Fibroblast of villous mesenchyme (primary cell): ENCODE results near the gene FSTL5. TPM values are rescaled to one million over a fixed set of nuclear protein-coding genes. Genes with fewer than 3 reads are reported as not detected.

Experiments
- DNase-seq: peaks from one replicate; pipeline ENCODE4 v3.0.0-alpha.2; 2010; ENCODE audit warnings: low read depth
- H3K4me3 ChIP-seq: 2 replicates; pipeline ENCODE4 v1.5.1; 2011; ENCODE audit warnings: low read depth, mild to moderate bottlenecking, low read length
- total RNA-seq: library from RNA; depleted of rRNA; stranded (reverse); fragments of >200 nt; gene quantifications from 2 replicates; pipeline ENCODE4 v1.2.3, GENCODE V29; 2012
- TF ChIP-seq, protein P1 (sequence below): IDR thresholded peaks from 2 replicates; pipeline ENCODE4 v1.5.1; 2012; ENCODE audit warnings: low read depth, mild to moderate bottlenecking, low read length; ENCODE audit not compliant: insufficient read depth

Gene FSTL5
- total RNA-seq, 1 donor, result not detected

DNA sequence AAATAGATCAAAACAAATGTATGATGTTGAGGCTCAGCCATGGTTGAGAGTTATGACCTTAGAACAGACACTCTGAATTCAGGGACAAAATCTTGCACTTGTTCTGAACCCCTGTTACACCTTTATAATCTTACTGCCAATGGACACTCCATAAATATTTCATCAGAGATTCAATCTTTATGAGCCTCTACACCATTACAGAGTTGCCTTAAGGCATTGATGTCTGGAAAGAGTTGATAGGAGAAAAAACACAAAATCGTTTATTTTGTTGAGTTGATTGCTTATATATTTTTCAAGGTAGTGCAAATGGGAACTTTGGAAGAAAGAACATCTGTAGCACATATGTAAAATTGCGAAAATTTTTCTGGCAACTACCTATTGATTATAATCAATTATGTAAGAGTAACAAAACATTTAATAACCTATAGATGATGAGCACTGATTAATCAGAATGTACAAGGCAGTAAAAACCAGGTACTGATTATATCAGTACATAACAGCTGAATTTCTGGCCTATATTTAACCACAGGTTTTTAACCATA, 568.5 kb downstream of the FSTL5 start:
- no peak for DNase-seq
- TF ChIP-seq, protein P1, sequence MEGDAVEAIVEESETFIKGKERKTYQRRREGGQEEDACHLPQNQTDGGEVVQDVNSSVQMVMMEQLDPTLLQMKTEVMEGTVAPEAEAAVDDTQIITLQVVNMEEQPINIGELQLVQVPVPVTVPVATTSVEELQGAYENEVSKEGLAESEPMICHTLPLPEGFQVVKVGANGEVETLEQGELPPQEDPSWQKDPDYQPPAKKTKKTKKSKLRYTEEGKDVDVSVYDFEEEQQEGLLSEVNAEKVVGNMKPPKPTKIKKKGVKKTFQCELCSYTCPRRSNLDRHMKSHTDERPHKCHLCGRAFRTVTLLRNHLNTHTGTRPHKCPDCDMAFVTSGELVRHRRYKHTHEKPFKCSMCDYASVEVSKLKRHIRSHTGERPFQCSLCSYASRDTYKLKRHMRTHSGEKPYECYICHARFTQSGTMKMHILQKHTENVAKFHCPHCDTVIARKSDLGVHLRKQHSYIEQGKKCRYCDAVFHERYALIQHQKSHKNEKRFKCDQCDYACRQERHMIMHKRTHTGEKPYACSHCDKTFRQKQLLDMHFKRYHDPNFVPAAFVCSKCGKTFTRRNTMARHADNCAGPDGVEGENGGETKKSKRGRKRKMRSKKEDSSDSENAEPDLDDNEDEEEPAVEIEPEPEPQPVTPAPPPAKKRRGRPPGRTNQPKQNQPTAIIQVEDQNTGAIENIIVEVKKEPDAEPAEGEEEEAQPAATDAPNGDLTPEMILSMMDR, result no peak

DNA sequence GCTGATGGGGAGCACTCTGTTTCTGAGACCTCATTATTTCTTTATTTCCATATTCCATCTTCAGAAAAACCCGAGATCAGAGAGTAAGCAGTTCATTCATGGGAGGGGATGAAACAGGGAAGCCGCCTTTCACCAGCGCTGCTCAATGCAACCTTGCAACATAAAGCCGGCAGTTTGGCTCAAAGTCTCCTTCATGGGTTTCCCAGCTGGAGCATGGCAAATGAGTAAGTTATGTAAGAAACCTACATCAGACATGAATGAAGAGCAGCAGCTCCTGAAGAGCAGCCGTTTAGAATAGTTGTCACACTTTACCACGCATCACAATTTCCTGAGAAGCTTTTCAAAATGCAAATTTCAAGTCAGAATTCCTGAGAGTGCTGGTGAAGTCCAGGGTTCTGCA, 578.8 kb downstream of the FSTL5 start:
- TF ChIP-seq, protein P1, result no peak
- no peak for DNase-seq
- no peak overlapping the region for H3K4me3 ChIP-seq

More for the DNA sequence above, 568.5 kb downstream of the FSTL5 start:
- H3K4me3 ChIP-seq, result no peak overlapping the region

- H3K4me3 ChIP-seq, result no peak overlapping the region
- TF ChIP-seq, protein P1, result no peak
- DNase-seq, result no peak
Observed at GRCh38 chr4:161583549-161583948, 580.3 kb downstream of the FSTL5 start.

- TF ChIP-seq, protein P1, result no peak
- H3K4me3 ChIP-seq, result no peak overlapping the region
- DNase-seq, result peak; percentile 62
Observed at GRCh38 chr4:161581262-161582230, 582.3 kb downstream of the FSTL5 start.

DNA sequence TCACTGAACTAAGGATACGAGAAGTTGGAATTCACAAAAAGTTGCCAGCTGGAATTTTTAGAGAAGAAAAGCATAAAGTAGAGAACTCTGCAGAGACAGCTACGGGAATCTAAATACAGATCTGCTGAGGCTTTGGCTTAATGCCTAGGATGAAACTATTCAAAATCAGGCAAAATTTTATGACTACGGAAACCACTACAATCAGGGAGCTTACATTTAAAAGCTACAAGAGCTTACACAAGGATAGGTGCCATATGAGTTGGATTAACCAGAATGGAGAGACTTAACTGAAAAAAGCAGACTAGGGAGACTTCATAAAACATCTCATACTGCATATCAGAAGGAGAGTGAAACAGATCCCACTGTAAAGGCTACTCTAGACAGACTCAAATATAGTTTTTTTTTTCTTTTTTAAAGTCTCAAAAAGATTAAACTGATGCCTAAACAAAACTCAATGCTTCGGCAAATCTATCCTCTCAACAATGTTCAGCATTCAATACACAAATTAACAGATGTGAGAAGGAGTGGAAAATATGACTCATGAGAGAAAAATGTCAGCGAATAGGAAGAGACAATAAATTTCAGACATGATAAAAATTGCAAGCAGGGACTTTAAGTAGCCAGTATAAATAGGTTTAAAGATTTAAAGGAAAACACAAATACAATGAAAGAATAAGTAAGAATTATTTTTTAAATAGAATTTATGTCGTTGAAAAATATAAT, 586.1 kb downstream of the FSTL5 start:
- peak overlapping the region; percentile 3 for H3K4me3 ChIP-seq

GRCh38 chr4:161573836-161574235, 590.0 kb downstream of the FSTL5 start:
- DNase-seq, result peak; percentile 25
- TF ChIP-seq, protein P1, result no peak
- no peak overlapping the region for H3K4me3 ChIP-seq

More for the DNA sequence above, 586.1 kb downstream of the FSTL5 start:
- DNase-seq, result peak; percentile 93
- TF ChIP-seq, protein P1, result no peak
